HS-27A (cell line): ENCODE results near the gene SPOP.
"Not testable (repeated sequence)": the region's sequence is repeated elsewhere in the genome, so short reads cannot be mapped to it uniquely, and the experiment has no call there.

Source experiments
- DNase-seq: peaks from one replicate; pipeline ENCODE4 v3.0.0-alpha.2; 2012; ENCODE audit warnings: low read depth, missing footprints

Gene SPOP

GRCh38 chr17:49572806-49573420, 105.0 kb downstream of the SPOP start:
- DNase-seq, result no peak

GRCh38 chr17:49572226-49572625, 105.7 kb downstream of the SPOP start:
- no peak for DNase-seq

GRCh38 chr17:49571764-49572163, 106.1 kb downstream of the SPOP start:
- no peak for DNase-seq

GRCh38 chr17:49571283-49571682, 106.6 kb downstream of the SPOP start:
- no peak for DNase-seq

GRCh38 chr17:49570540-49571242, 107.2 kb downstream of the SPOP start:
- no peak for DNase-seq

GRCh38 chr17:49568695-49569047, 109.2 kb downstream of the SPOP start:
- DNase-seq, result not testable (repeated sequence)

GRCh38 chr17:49567871-49568694, 109.8 kb downstream of the SPOP start:
- peak; percentile 47 for DNase-seq

- no peak for DNase-seq
Observed at GRCh38 chr17:49567104-49567521, 110.8 kb downstream of the SPOP start.

- no peak for DNase-seq
Observed at GRCh38 chr17:49566668-49567071, 111.2 kb downstream of the SPOP start.

GRCh38 chr17:49565948-49566491, 111.9 kb downstream of the SPOP start:
- DNase-seq, result no peak

GRCh38 chr17:49564638-49565037, 113.3 kb downstream of the SPOP start:
- no peak for DNase-seq

- DNase-seq, result no peak
Observed at GRCh38 chr17:49557312-49558024, 120.4 kb downstream of the SPOP start.

- DNase-seq, result peak; percentile 23
Observed at GRCh38 chr17:49556223-49556943, 121.5 kb downstream of the SPOP start.

GRCh38 chr17:49555495-49556222, 122.2 kb downstream of the SPOP start:
- DNase-seq, result no peak

- no peak for DNase-seq
Observed at GRCh38 chr17:49554694-49555494, 123.0 kb downstream of the SPOP start.

- DNase-seq, result no peak
Observed at GRCh38 chr17:49553676-49554335, 124.1 kb downstream of the SPOP start.

GRCh38 chr17:49552070-49552751, 125.7 kb downstream of the SPOP start:
- DNase-seq, result no peak

GRCh38 chr17:49551221-49552069, 126.5 kb downstream of the SPOP start:
- no peak for DNase-seq
